HFF-Myc (cell line): ENCODE measurements around the gene TBXAS1.

Experiments
- DNase-seq: peaks from one replicate; pipeline ENCODE4 v3.0.0-alpha.2; 2011; ENCODE audit warnings: low read depth; ENCODE audit errors: extremely low read depth
- H3K4me3 ChIP-seq: replicated peaks from 2 replicates; pipeline ENCODE4 v1.5.1; 2011; ENCODE audit warnings: low read depth, mild to moderate bottlenecking, control low read depth, low read length
- TF ChIP-seq, protein P1 (sequence below): IDR thresholded peaks from 2 replicates; pipeline ENCODE4 v1.5.1; 2012; ENCODE audit warnings: mild to moderate bottlenecking, low read depth, low read length, control low read depth; ENCODE audit errors: missing control alignments

Gene TBXAS1

DNA sequence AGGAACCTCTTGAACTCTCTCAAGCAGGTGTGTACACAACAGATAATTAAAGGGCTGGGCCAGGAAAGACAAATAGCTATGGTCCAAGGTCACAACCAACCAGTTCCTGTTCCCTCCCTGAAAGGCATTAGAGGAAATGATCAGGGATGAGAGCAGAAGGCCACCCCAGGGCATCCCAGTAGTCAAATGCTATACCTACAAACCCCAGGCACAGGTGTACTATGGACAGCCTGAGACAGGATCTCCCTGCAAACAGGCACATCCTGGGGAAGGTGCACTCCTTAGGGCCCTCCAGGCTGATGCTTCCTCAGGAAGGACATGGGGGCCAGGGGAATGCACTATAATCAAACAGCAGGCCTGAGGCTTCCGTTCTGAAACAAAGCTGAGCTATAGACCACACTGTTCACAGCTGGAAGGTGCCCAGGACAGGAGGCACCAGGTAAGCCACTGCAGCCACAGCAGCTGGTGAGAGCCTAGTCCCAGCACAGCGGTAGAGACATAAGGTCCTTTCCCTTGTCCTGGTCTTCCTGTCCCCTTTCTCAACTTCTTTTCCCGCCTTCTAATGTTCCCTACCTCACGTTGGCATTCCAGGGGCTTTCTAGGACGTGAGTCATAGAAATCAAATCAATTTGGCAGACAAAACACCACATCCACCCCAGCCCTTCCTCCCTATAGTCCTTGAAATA lies 220.4 kb downstream of the TBXAS1 start:
- TF ChIP-seq, protein P1, sequence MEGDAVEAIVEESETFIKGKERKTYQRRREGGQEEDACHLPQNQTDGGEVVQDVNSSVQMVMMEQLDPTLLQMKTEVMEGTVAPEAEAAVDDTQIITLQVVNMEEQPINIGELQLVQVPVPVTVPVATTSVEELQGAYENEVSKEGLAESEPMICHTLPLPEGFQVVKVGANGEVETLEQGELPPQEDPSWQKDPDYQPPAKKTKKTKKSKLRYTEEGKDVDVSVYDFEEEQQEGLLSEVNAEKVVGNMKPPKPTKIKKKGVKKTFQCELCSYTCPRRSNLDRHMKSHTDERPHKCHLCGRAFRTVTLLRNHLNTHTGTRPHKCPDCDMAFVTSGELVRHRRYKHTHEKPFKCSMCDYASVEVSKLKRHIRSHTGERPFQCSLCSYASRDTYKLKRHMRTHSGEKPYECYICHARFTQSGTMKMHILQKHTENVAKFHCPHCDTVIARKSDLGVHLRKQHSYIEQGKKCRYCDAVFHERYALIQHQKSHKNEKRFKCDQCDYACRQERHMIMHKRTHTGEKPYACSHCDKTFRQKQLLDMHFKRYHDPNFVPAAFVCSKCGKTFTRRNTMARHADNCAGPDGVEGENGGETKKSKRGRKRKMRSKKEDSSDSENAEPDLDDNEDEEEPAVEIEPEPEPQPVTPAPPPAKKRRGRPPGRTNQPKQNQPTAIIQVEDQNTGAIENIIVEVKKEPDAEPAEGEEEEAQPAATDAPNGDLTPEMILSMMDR = no peak
- H3K4me3 ChIP-seq = no peak overlapping the region
- no peak for DNase-seq

DNA sequence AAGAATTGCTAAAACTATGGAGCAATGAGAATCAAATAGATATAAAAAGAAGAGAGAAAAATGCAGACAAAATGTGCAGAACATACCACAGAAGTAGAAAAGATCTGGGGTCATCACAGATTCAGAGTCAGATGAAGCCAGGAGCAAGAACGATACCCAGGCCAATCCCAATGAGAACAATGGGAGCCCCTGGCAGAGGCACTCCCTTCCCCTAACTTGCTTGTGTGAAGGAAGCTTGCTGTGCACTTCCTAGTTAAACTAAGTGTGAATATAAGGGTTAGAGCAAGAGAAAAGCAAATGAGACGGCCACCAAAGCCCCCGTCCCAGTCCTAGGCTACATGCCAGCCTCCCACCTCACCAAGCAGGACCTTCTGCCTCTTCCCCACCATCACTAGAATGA lies 221.0 kb downstream of the TBXAS1 start:
- TF ChIP-seq, protein P1 = no peak
- DNase-seq = no peak
- H3K4me3 ChIP-seq = no peak overlapping the region

DNA sequence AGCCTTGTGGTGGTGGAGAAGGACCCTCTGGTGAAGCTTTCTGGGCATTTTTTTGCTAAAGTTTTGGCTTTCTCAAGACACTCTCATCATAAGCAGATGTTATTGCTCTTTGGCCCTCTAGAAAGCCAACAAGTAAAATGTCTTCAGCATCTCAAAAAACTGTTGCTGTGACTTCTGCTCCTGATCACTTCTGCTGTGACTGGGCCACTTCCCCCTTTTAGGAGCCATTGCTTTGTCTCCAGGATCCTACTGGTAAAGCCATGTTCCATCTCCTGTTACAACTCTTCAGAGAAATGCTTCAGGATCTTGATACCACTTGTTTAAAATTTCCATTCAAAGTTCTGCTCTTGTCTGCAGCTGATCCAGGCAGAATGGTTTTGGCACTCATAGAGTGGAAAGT lies 222.8 kb downstream of the TBXAS1 start:
- no peak for DNase-seq
- TF ChIP-seq, protein P1 = no peak
- no peak overlapping the region for H3K4me3 ChIP-seq

DNA sequence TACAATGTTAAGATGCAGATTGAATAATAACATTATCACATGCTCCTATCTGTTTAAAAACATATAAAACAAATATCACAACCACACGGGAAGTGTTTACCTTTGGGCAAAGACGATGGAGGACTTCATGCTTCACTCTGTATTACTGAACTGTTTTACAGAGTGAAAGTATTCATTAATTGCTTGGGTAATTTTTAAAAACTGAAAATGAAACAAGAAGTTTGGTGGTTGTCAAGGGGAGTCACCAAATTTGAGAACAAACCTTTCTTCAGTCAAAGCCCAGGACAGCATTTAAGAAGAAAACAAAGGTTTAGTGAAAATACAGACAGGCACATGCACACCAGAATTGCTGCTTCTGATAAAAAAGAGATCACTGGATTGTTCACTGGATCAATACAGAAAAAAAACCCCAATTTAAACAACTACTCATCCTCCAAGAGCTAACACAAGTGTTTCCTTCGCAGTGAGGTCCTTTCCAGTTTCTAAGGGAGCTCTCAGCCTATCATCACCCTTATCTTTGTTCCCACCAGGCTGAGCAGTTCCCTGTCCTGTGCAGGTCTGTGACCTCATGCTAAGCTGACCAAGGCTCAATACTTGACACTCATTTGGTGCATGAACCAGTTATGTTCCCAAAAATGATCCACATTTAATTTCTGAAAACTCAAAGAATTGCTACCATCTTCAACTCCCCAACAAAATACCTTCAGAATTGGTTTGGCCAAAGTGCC lies 224.9 kb downstream of the TBXAS1 start:
- H3K4me3 ChIP-seq = no peak overlapping the region
- no peak for DNase-seq
- TF ChIP-seq, protein P1 = no peak

DNA sequence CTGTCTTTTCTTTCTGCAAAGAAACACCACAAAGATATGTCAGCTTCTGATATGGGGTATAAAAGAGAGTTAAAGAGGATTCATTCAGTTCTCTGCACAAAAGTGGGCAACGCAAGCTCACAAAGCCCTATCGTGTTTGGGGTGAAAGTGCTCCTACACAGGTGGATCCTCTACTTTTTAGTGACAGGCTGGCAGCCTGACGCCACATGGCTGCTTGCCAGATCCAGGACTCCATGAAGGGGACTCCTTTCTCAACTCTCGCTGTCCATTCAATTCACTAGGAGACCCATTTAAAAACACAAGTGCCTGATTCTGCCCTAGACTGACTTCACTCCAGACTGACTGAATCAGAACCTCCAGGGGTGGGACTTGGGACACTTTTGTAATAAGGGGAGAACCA lies 225.7 kb downstream of the TBXAS1 start:
- TF ChIP-seq, protein P1 = no peak
- H3K4me3 ChIP-seq = no peak overlapping the region
- no peak for DNase-seq

DNA sequence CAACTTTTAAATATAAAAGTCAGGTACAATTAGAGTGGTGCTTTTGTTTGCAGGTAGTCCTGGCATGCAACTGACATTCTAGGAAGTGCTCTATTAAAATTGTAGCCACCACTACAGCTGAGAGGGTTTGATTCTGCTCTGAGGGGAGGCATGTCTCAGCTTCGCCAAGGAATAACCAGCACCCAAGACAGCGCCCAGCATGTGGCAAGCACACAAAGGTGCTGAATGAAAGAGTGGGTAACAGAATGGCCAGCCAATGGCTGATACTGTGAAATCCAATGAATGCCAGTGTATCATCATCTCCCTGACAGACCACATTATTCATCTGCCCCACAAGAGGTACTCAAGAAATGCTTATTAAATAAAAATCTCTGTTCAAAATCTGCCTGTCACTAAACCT lies 226.8 kb downstream of the TBXAS1 start:
- no peak overlapping the region for H3K4me3 ChIP-seq
- DNase-seq = no peak
- TF ChIP-seq, protein P1 = no peak
